Prostate gland (tissue), 2 donors: ENCODE data around the gene SLC38A10. TPM values are rescaled to one million over a fixed set of nuclear protein-coding genes. Genes with fewer than 3 reads are reported as not detected.

Source experiments
- DNase-seq: peaks from one replicate; pipeline ENCODE4 v3.0.0-alpha.2; 2019; ENCODE audit warnings: low spot score
- H3K27ac ChIP-seq, 2 donors: fragments of 200-600 bp; sonication (generic); 2 replicates each; pipeline ENCODE4 v1.5.1; 2017 to 2019
- H3K27me3 ChIP-seq: fragments of 200-600 bp; sonication (generic); replicated peaks from 2 replicates; pipeline ENCODE4 v1.5.1; 2019; ENCODE audit not compliant: insufficient read depth
- H3K36me3 ChIP-seq, 2 donors: fragments of 200-600 bp; sonication (generic); 1 replicate in 1 of 2; 2 replicates in 1 of 2; pipeline versions ENCODE4 v1.5.1 to v1.8.1; 2017 to 2019
- H3K4me1 ChIP-seq: fragments of 200-600 bp; sonication (generic); replicated peaks from 2 replicates; pipeline ENCODE4 v1.5.1; 2019
- H3K4me3 ChIP-seq, 2 donors: fragments of 200-600 bp; sonication (generic); 2 replicates each; pipeline ENCODE4 v1.5.1; 2017 to 2019
- H3K9me3 ChIP-seq: fragments of 200-600 bp; sonication (generic); 2 replicates; pipeline ENCODE4 v1.5.1; 2017
- CTCF ChIP-seq, 4 experiments: fragments of 200-600 bp in 2 of 4; fragments of 450-650 bp in 2 of 4; sonication (generic) in 2 of 4; IDR thresholded peaks; 1 replicate in 3 of 4; 2 replicates in 1 of 4; pipeline ENCODE4 v1.5.1; 2016 to 2019; ENCODE audit warnings: antibody characterized with exemption in 4 of 4, mild to moderate bottlenecking in 2 of 4, moderate library complexity in 2 of 4
- POLR2A ChIP-seq: fragments of 450-650 bp; IDR thresholded peaks from one replicate; pipeline ENCODE4 v1.6.1; 2016; ENCODE audit warnings: antibody characterized with exemption, mild to moderate bottlenecking
- POLR2AphosphoS5 ChIP-seq: sonication (generic); formaldehyde crosslinking; IDR thresholded peaks from one replicate; pipeline ENCODE4 v1.6.1; 2017; ENCODE audit warnings: antibody characterized with exemption
- WGBS: methylation state at CpG from one replicate; pipeline ENCODE4 v1.1.5; 2018; 5-methylcytosine and 5-hydroxymethylcytosine counted together
- intact Hi-C: fragments of 100-400 bp; cut with DNase I; formaldehyde crosslinking; loops from one replicate; pipeline ENCODE4 v1.14.2; 2022
- total RNA-seq, 2 donors: library from RNA; depleted of rRNA; stranded (reverse); fragments of >200 nt; gene quantifications; one replicate each; pipeline ENCODE4 v1.1.0, GENCODE V29; 2016

Gene SLC38A10
- total RNA-seq, 2 donors from 2014 or later: 104 to 167 TPM

- TF ChIP-seq POLR2A (no peak), CTCF (IDR thresholded peaks at IDR 0.05) (no peak), POLR2AphosphoS5 (no peak)
- DNase-seq: no peak
- H3K4me1 ChIP-seq: no peaks in the 10 kb centered on the region
- WGBS: 93% methylated on average over 36 of the region's 36 CpGs
- no peak overlapping the region for H3K27ac ChIP-seq
- no peak overlapping the region for H3K4me3 ChIP-seq
- no peaks in the 10 kb centered on the region for H3K9me3 ChIP-seq
- H3K36me3 ChIP-seq: peaks cover 0 to 27% of the 10 kb centered on the region in 2 donors
- H3K27me3 ChIP-seq: no peaks in the 10 kb centered on the region
- intact Hi-C loops: no loop called here
These were observed 33.3 kb downstream of the SLC38A10 start for GRCh38 chr17:81261582-81262336.

- Histone ChIP-seq H3K27ac (no peak overlapping the region), H3K36me3 (peaks cover 0 to 27% of the 10 kb centered on the region in 2 donors), H3K9me3 (no peaks in the 10 kb centered on the region), H3K27me3 (no peaks in the 10 kb centered on the region), H3K4me3 (no peak overlapping the region), H3K4me1 (no peaks in the 10 kb centered on the region)
- TF ChIP-seq POLR2A (no peak), POLR2AphosphoS5 (no peak), CTCF (IDR thresholded peaks at IDR 0.05) (no peak)
- intact Hi-C loops: no loop called here
- DNase-seq: no peak
- WGBS: 95% methylated on average over 18 of the region's 18 CpGs
These were observed 34.0 kb downstream of the SLC38A10 start for GRCh38 chr17:81261096-81261495.

- DNase-seq: no peak
- H3K9me3 ChIP-seq: no peaks in the 10 kb centered on the region
- intact Hi-C loops: no loop called here
- WGBS: 98% methylated on average over 18 of the region's 19 CpGs
- H3K4me1 ChIP-seq: peaks cover 1% of the 10 kb centered on the region
- no peak overlapping the region for H3K4me3 ChIP-seq
- H3K27ac ChIP-seq: no peak overlapping the region
- no peaks in the 10 kb centered on the region for H3K27me3 ChIP-seq
- TF ChIP-seq CTCF (IDR thresholded peaks at IDR 0.05): no peak
- no peak for TF ChIP-seq POLR2AphosphoS5
- TF ChIP-seq POLR2A: no peak
- H3K36me3 ChIP-seq: peaks cover 0 to 27% of the 10 kb centered on the region in 2 donors
These were observed 34.5 kb downstream of the SLC38A10 start for GRCh38 chr17:81260641-81261040.

GRCh38 chr17:81260171-81260570, 34.9 kb downstream of the SLC38A10 start:
- intact Hi-C loops: no loop called here
- DNase-seq: no peak
- TF ChIP-seq POLR2AphosphoS5: no peak
- TF ChIP-seq POLR2A: no peak
- no peak for TF ChIP-seq CTCF (IDR thresholded peaks at IDR 0.05)
- WGBS: 98% methylated on average over 17 of the region's 17 CpGs
- Histone ChIP-seq H3K4me1 (peaks cover 6% of the 10 kb centered on the region), H3K27me3 (no peaks in the 10 kb centered on the region), H3K4me3 (no peak overlapping the region), H3K9me3 (no peaks in the 10 kb centered on the region), H3K27ac (no peak overlapping the region), H3K36me3 (peaks cover 0 to 27% of the 10 kb centered on the region in 2 donors)

- no peaks in the 10 kb centered on the region for H3K27me3 ChIP-seq
- H3K27ac ChIP-seq: no peak overlapping the region
- intact Hi-C loops: loop anchor here (5.0 kb wide), 1 partner anchor 133 kb away; no protein-coding TSS in a partner anchor
- H3K4me1 ChIP-seq: peaks cover 7% of the 10 kb centered on the region
- no peak for DNase-seq
- H3K4me3 ChIP-seq: no peak overlapping the region
- H3K9me3 ChIP-seq: no peaks in the 10 kb centered on the region
- peaks cover 0 to 27% of the 10 kb centered on the region in 2 donors for H3K36me3 ChIP-seq
- 94% methylated on average over 22 of the region's 23 CpGs for WGBS
- TF ChIP-seq POLR2AphosphoS5: no peak
- TF ChIP-seq CTCF (IDR thresholded peaks at IDR 0.05): no peak
- TF ChIP-seq POLR2A: no peak
These were observed 36.0 kb downstream of the SLC38A10 start for GRCh38 chr17:81259058-81259605.
